HG02973 (cell line): ENCODE results near the gene GLT6D1.

Experiments used
- ATAC-seq: cut with Tn5 transposase; IDR thresholded peaks from one replicate; pipeline ENCODE4 v1.9.1; 2021; ENCODE audit warnings: moderate library complexity; ENCODE audit not compliant: unreplicated experiment

The GLT6D1 gene

DNA sequence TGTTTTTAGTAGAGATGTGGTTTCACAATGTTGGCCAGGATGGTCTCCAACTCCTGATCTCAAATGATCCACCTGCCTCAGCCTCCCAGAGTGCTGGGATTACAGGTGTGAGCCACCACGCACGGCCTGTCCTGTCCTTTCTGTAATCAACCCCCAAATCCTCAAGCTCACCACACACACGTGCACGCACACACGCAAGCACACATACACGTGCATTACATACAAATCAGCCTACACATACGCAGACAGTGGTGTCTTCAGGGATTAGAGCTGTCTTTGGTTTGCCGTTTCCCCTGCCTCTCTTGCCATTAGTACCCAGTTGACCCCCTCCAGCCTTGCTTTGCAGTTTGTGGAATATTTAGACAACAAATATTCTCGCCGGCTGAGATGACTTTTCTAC lies 6.5 kb downstream of the GLT6D1 start:
- no peak for ATAC-seq

DNA sequence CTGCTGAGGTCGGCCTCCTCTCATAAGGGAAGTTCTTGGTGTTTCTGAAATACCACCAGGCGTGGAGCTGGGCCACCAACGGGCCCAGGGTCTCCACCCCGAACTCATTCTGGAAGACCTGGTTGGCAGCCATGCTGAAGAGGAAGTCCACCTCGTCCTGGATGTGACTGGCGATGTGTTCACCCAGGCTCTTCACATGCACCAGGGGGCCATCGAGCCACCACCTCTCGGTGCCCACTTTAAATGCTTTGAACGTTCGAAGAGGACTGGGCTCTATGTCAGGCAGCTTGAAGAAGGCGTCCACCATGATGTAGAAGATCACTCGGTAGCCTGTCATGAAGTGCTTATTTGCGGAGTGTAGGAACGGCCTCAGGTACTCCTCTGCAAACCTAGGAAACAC lies 15.1 kb downstream of the GLT6D1 start:
- ATAC-seq: no peak

DNA sequence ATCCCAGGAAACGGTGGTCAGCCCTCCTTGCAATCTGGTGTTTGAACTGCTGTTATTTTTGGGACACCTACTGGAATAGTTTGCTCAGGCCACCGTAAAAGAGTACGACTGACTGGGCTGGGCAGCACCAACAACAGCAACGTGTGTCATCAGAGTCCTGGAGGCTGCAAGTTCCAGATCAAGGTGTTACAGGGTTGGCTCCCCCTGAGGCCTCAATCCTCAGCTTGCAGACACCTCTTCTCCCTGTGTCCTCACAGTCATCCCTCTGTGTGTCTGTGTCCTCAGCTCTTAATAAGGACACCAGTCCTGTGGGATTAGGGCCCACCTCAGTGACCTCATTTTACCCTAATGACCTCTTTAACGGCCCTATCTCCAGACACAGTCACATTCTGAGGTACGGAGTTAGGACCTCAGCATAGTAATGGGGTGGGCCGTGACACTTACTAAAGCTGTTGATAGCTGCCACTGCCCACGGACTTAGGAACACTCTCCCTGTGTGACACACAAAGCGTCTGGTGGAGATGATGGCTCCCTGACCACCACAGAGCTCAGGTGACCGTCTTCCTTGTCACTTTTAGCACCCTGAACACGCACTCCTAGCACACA lies 16.8 kb downstream of the GLT6D1 start:
- no peak for ATAC-seq

DNA sequence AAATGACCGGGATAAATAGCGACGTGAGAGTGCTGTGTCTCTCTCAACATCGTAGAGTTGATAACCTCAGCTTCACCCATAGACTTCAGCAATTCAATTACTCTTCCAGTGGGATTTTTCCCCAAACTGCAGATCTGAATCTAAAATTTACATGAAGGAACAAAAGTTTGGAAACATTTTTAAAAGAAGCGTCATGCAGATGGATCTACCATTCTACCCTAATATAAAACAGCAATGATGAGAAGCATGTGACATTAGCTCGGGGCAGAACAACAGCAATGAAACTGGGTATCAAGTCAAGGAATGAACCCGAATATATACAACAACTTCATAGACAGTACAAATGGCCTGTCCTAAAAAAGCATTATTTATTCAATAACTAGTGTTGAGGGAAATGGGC lies 18.8 kb downstream of the GLT6D1 start:
- no peak for ATAC-seq

DNA sequence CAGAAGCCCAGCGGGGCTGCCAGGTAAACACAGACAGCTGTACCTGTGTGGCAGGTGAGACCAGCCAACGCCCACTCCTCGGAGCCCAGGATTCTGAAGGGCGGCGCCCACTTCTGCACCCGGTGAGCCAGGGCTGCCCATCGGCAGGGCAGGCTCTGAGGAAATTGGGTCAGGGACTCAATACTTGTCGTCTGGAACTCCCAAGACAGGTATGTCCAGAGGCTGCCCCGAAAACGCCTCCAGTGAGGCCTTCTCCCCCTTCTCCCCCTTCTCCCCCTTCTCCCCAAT lies 19.8 kb downstream of the GLT6D1 start:
- no peak for ATAC-seq

DNA sequence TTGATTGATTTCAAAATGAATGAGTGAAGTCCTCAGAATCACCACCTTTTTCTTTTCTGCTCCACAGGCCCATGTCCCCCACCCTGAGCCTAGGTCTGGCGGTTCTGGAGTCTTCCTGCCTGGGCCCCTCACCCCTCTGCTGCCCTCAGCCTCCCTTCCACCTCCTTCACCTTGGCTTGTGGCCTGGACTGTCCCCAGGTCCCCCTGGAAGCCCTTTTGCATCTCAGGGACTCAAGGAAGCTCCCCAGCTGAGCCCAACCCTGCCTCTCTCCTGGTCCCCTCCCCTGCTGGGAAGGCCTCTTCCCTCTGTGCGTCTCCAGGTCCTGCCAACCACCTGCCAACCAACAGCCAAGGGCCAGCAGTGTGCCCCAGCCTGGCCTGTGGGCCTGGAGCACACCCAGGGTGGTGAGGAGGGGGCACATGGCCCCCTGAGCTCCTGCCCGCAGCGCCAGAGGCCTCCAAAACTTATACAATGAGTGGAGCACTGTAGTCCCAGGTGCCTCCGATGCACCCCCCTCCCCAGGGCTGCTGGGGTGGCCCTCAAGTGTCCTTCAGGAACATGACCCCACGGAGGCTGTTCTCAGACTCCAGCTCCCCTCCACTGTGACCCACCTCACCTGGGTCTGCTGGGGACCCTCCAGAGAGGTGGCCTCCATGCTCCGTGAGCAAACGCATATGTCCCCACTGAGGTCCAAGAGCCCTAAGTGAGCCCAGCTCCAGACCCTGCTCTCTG lies 20.3 kb downstream of the GLT6D1 start:
- no peak for ATAC-seq

DNA sequence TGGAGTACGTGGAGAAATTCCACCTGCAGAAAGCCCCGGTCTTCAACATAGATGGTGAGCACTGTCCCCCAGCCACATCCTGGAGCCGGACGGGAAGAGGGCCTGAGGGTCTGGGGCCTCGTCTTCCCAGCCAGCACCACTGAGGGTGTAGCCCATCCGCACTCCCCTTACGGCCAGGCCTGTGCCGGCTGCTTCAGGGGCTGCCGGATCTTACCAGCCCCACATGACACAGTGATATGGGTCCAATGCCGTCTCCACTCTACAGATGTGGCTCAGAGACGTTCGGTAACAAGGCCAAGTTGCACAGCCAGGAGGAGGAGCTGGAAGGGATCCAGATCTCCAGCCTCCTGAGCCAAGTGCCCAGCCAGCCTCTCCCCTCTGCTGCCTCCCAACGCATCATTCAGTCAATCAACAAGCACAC lies 21.3 kb downstream of the GLT6D1 start:
- ATAC-seq: no peak

DNA sequence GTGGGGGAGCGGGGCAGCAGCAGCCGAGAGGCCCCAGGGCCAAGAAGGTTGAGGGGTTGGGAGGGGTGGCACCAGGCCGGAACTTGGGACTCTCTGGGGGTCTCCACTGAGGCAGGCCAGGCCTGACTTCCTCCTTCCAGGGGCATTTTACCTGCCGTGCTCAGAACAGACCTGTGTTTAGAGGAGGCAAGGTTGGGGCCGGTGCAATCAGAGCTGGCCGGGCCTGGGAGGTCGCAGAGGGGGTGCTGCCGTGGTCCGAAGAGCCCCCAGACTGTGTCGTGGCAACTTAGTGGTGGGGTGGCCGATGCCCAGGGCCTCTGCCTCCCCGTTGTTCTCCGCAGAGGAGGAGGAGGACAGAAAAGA lies 21.8 kb downstream of the GLT6D1 start:
- ATAC-seq: no peak

DNA sequence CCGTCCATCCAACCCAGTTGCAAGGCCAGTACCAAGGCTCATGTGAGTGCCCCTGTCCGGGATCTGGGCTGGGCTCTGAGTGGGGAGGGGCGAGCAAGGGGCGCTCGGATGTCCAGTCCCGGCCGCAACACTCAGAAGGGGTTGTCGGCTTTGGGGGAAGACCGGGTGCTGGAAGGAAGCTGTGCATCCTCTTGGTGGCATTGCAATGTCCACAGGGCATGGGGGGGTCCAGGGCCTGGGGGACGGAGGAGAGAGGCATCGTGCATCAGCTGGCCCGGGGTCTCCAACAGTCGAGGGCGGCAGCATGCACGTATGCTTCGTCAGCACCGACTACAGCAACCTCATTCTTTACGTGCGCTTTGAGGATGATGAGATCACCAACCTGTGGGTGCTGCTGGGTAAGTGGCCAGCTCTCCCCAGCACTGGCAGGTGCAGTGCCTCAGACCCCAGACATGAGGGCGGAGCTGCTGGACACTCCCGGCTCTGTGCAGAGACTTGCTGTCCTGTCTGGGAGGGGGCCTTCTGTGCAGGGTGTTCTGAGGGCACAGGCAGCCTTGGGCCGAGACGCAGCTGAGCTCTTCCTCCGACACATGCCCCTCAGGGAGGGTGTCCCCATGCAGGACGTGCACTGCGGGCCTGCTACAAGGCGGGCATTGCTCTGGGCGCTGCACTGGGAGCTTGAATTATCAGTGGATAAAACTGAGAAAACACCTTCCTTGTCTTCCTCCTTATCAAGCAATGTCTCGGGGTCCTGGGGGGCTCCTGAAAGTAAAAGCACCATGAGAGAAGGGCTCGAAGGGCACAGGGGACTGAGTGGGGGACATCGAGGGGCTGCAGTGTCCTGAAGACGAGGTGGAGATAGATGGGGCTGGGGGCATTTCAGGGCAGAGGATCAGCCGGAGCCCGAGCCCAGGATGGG lies 22.5 kb downstream of the GLT6D1 start:
- ATAC-seq: no peak

DNA sequence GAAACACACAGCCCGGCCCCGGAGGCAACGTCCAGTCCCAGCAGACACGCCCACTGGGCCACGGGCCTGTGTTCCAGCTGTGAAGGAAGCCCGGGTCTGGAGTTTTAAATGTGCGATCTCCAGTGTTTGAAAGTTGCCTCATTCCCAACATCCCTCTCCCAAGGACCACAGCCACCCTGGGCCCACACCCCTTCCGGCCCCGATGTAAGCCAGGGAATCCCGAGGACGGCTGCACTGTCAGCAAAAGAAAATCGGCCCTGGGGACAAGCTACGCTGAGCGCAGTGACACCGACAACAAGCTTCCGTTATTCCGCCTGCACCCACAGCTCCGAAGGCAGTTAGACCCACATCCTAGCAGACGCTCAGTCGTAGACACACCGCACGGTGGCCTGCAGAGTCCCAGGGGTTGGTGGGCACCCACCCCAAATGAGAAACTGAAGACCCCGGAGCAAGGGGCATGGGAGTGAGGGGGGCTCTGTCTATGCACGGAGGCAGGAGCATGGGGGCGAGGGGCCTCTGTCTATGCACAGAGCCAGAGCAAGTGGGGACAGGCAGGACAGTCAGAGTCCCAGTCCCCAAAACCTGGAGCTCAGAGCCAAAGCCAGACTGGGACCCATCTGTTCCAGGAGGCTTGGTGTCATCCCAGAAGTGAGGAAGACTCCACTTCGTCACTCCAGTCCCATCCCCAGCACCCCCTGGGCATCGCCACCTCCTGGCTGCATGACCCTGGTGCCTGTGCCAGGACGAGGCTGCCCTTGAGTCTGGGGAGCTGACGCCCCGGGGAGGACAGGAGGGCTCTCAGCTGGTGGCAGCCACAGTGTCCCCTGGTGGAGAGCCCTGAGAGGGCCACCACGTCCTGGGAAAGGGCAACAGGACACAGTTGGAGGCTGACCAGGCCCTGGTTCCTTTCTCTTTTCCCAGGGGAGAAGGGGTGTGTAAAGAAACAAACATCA lies 23.4 kb downstream of the GLT6D1 start:
- no peak for ATAC-seq

DNA sequence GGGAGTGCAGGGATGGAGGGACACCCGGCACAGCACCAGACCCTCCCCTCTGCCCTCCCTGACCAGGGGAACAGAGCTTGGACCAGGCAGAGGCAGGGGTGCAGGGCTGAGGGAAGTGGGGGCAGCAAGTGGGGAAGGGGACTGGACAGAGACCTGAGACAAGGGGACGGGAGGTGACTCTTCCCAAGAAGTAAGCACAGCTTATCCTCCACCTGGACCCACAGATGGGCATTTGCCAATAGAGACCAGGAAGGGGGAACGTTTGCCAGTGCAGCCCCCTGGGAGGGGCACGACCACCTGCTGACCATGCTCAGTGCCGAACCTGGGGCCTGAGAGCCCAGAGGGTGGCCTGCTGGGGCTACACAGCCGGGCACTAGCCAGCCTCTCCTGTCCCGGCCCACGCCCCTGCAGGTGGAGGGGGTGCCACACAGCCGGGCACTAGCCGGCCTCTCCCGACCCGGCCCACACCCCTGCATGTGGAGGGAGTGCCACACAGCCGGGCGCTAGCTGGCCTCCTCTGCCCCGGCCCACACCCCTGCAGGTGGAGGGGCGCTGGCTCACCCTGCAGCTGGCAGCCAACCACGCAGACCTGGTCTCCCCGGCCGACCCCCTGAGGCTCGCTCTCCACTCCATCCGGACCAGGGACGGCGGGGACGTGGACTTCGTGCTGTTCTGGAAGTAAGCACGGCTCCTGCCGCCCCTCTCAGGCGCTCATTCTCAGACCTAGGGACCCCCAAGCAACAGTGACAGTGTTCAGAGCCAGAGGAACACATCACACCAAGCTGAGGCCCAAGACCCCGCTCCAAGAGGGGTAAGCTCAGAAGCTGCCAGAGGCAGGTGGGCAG lies 24.3 kb downstream of the GLT6D1 start:
- ATAC-seq: no peak

DNA sequence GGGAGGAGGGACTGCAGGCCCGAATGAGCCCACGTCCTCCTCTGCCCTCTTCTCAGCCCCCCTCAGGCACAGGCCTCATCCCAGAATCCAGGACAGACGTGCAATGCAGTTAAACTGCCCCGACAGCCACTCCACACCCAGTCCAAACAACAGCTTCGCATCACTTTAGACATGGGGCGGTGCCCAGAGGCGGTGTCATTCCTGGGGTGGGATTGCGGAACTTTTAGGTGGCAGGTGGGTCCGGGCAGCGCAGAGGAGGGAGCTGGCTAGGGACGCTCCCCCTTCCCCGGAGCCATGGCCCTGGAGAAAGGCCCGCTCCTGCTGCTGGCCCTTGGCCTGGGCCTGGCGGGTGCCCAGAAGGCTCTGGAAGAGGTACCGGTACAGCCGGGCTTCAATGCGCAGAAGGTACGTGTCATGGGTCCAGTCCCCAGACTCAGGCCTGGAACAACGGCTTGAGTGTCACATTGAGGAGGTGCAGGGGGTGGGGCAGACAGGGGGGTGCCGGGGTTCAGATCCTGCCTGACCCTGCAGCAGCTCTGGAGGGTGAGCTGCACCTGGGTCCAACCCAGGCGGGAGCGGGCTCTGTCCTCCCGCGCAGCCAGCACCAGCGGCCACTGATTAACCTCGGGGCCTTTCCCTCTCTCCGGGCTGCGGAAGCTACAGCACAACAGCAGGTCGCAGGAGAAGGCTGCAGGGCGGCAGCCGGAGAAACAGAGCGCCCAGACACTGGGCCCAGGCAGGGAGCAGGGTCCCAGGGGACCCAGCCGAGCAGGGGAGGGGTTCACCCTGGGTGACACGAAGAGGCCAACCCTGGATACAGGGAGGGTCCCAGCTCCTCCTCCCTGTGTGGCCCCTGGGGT lies 25.2 kb downstream of the GLT6D1 start:
- ATAC-seq: no peak

DNA sequence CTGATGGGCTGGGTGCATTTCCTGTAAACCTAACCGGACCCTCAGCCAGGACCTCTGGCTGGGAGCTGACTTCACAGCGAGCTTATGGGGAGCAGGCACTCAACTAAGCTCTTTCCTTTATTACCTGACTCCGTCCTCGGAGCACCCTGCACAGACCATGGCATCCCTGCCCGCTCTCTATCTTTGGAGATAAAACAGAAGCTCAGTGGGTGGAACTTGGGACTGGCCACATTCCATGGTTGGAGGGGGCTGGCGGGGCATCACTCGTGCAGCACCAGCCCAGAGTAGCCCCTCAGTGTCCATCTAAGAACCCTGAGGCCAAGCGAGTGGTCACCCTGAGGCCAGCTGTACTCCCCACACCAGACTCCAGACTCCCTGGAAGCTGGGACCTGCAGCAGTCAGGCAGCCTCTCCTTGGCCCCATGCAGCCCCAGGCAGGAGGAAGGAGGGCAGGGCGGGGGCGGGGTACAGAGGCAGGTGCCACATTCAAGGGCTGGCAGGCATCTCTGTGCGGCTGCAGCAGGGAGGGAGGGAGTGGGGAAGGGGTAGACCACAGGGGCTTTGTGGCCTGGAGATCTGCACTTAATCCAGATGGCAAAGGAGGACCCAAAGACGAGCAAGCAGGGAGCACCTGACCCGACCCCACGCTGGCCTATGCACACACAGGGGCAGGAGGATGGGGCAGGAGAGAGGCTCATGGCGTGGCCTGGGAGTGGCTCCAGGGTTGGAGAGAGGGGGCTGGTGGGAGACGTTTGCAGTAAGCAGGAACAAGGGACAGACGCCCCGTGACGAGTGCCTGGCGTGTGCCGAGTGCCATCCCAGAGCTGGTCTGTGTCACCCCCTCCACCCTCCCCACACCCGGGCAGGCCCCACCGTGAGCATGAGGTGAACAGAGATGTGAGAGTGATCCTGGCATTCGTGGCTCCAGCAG lies 26.1 kb downstream of the GLT6D1 start:
- ATAC-seq: no peak

DNA sequence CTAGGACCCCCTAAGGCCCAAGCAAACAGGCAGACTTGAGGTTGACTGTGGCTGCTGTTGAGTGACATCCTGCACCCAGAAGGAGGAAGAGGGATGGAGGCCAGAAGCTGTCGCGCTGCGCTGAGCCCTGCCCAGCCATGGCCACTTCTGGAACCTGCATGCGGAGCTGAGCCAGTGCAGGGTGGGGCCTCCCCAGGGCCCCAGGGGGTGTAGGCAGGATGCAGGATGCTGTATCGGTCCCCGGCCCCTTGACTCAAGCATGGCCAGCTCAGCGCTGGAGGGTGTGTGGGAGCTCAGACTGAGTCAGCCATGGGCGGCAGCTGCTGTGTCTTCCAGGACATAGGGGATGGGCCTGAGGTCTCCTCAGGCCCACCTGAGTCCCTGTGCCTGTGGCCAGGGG lies 26.9 kb downstream of the GLT6D1 start:
- ATAC-seq: no peak

DNA sequence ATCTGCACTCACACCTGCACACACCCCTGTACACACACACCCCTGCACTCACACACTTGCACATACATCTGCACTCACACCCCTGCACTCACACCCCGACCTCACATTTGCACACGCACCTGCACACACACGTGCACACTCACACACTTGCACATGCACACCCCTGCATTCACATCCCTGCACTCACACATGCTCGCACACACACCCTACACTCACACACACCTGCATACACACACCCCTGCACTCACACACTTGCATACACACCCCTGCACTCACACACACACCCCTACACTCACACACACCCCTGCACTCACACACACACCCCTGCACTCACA lies 27.5 kb downstream of the GLT6D1 start:
- no peak for ATAC-seq

DNA sequence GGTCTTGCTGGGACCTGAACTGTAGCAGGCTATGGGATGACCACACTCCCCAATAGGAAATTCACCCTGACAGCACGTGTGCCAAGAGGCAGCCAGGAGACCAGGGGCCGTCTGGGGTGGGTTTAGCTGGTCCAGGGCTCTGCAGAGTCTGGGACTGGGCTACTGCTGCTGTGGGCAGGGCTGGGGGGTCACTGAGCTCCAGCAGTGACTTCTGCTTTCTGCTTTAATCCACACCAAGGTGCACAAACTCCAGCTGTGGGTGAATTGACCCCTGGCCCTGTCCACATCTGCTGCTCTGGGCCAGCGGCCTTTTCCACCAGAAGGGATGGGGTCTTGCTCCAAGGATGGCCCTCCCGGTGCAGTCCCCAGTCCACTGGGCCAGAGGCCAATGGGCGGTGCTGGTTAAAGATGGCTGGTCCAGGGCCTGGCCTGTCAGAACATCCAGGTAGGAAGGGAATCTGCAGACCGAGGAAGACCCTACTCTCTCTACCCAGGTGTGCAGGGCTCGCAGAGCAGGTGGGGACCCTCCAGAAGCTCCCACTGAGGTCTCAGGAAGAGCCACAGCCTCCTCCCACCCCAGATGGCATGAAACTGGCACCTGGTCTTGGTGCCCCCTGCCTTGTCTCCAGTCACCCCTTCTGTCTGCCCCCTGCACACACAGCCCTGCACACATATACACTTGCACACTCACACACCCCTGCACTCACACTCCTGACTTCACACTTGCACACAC lies 28.0 kb downstream of the GLT6D1 start:
- no peak for ATAC-seq

DNA sequence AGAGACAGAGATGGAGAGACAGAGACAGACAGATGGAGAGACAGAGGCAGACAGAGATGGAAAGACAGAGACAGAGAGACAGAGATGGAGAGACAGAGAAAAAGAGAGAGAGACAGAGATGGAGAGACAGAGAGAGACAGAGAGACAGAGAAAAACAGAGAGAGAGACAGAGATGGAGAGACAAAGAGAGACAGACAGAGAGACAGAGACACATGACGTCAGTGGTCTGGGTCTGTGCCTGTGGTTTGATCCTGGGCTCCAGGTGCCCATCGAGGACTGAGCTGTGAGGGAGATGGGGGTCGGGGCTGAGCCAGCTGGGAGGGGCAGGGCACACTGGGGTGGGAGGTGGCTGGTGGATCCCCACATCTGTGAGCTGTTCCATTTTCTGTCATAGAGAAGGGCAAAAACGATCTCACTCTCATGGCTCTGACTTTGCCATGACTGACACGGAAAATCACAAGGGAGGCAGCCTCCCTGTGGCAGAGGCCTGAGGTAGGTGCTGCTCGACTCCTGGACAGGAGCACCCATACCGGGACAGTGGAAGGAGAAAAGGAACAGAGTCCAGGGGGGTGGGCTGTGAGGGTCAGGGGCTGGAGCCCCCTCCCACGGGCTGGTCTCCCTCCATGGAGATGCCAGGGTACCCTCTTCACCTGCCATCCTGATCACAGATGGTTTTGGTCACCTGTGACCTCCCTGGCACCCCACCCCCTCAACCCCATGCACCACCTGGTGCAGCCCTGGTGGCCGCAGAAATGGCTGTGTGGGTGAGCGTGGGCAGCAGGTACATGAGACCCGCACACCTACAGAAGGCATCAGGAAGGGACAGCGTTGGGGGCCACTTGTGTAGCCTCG lies 28.8 kb downstream of the GLT6D1 start:
- ATAC-seq: no peak
